Sigmoid colon (tissue), 7 donors: Measurements from ENCODE around the gene AURKAIP1. TPM values are rescaled to one million over a fixed set of nuclear protein-coding genes. Genes with fewer than 3 reads are reported as not detected.

ENCODE experiments used
- DNase-seq: peaks from one replicate; pipeline ENCODE4 v3.0.0-alpha.2; 2019
- H3K27ac ChIP-seq, 4 donors: fragments of 200-600 bp; sonication (generic); one replicate each; pipeline ENCODE4 v1.5.1; 2016 to 2019; ENCODE audit warnings: mild to moderate bottlenecking in 1 of 4
- H3K27me3 ChIP-seq, 3 donors: fragments of 200-600 bp; sonication (generic); one replicate each; pipeline ENCODE4 v1.5.1; 2019; ENCODE audit warnings: mild to moderate bottlenecking in 1 of 3
- H3K36me3 ChIP-seq, 4 donors: fragments of 200-600 bp; sonication (generic); one replicate each; pipeline ENCODE4 v1.5.1; 2016 to 2019
- H3K4me1 ChIP-seq, 4 donors: fragments of 200-600 bp; sonication (generic); one replicate each; pipeline ENCODE4 v1.5.1; 2017 to 2019
- H3K4me3 ChIP-seq, 4 donors: fragments of 200-600 bp; sonication (generic); one replicate each; pipeline ENCODE4 v1.5.1; 2017 to 2019; ENCODE audit warnings: mild to moderate bottlenecking in 2 of 4, moderate library complexity in 1 of 4
- H3K9me3 ChIP-seq, 4 donors: fragments of 200-600 bp in 3 of 4; sonication (generic) in 3 of 4; one replicate each; pipeline versions ENCODE4 v1.5.1 to v1.6.1; 2013 to 2019
- EP300 ChIP-seq, 4 donors: sonication (generic); formaldehyde crosslinking; IDR thresholded peaks; one replicate each; pipeline ENCODE4 v1.6.1; 2017; ENCODE audit warnings: antibody characterized with exemption in 4 of 4
- POLR2A ChIP-seq, 2 donors: fragments of 450-650 bp; IDR thresholded peaks; one replicate each; pipeline ENCODE4 v1.6.1; 2016; ENCODE audit warnings: antibody characterized with exemption in 2 of 2, mild to moderate bottlenecking in 2 of 2, moderate library complexity in 2 of 2
- POLR2AphosphoS5 ChIP-seq, 4 donors: sonication (generic); formaldehyde crosslinking; IDR thresholded peaks; one replicate each; pipeline ENCODE4 v1.6.1; 2017; ENCODE audit warnings: antibody characterized with exemption in 4 of 4
- WGBS, 2 donors: extraction: QIAGEN DNeasy Blood & Tissue Kit; methylation state at CpG; one replicate each; pipeline ENCODE4 v1.1.7; 2013; 5-methylcytosine and 5-hydroxymethylcytosine counted together
- intact Hi-C: fragments of 100-400 bp; cut with DNase I; formaldehyde crosslinking; loops from one replicate; pipeline ENCODE4 v1.15.1; 2023
- polyA plus RNA-seq, 3 donors: library from polyadenylated mRNA; stranded (reverse); fragments of 200-250 nt; gene quantifications; one replicate each; pipeline ENCODE4 v1.2.3, GENCODE V29; 2013
- total RNA-seq, 4 donors: library from RNA; depleted of rRNA; stranded (reverse); fragments of >200 nt; gene quantifications; one replicate each; pipeline ENCODE4 v1.1.0, GENCODE V29; 2016
- TF ChIP-seq, protein P1 (sequence below), 4 experiments: fragments of 450-650 bp in 3 of 4; fragments of 200-600 bp in 1 of 4; IDR thresholded peaks; one replicate each; pipeline ENCODE4 v1.5.1; 2016 to 2019; ENCODE audit warnings: antibody characterized with exemption in 4 of 4, mild to moderate bottlenecking in 3 of 4, moderate library complexity in 2 of 4
- donor health status: healthy with polysubstance abuse.
- donor health status: Bipolar disorder and iron deficiency.
- donor health status: healthy.

AURKAIP1 gene
- total and polyA plus RNA-seq, 7 donors = 89.3 to 288 (median 143) TPM

DNA sequence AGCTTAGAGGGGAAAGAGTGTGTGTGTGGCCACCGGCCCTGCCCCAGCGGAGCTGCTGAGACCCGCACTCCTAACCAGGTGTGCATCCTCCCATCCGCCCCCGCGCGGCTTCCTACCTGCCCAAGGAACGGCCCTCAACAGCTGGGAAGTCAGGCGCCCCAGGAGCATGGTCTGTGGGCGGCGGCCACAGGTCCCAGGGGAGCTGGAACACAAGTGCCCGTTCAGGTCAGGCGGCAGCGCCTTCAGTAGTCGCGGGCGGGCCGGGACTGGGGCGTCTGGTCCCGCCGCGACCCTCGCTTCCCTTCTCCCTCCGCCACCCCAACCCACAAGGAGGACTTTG is 448 bp downstream of the AURKAIP1 start:
- intact Hi-C loops = loop anchor here (2.0 kb wide), 1 partner anchor 66 kb away; the partner anchor contains the start of gene PUSL1
- H3K27ac ChIP-seq = peak overlapping the region; percentile 92 to 98 (median 95)
- no peaks in the 10 kb centered on the region for H3K27me3 ChIP-seq
- peak overlapping the region; percentile 69 to 100 (median 96) for H3K4me3 ChIP-seq
- TF ChIP-seq, protein P1, sequence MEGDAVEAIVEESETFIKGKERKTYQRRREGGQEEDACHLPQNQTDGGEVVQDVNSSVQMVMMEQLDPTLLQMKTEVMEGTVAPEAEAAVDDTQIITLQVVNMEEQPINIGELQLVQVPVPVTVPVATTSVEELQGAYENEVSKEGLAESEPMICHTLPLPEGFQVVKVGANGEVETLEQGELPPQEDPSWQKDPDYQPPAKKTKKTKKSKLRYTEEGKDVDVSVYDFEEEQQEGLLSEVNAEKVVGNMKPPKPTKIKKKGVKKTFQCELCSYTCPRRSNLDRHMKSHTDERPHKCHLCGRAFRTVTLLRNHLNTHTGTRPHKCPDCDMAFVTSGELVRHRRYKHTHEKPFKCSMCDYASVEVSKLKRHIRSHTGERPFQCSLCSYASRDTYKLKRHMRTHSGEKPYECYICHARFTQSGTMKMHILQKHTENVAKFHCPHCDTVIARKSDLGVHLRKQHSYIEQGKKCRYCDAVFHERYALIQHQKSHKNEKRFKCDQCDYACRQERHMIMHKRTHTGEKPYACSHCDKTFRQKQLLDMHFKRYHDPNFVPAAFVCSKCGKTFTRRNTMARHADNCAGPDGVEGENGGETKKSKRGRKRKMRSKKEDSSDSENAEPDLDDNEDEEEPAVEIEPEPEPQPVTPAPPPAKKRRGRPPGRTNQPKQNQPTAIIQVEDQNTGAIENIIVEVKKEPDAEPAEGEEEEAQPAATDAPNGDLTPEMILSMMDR (IDR thresholded peaks at IDR 0.05) = no peak
- no peak for TF ChIP-seq POLR2AphosphoS5 (IDR thresholded peaks at IDR 0.05)
- no peak for TF ChIP-seq EP300 (IDR thresholded peaks at IDR 0.05)
- no peak for TF ChIP-seq POLR2A (IDR thresholded peaks at IDR 0.05)
- peak; percentile 74 for DNase-seq
- peaks cover 2 to 41% (median 34%) of the 10 kb centered on the region in 4 donors for H3K4me1 ChIP-seq
- peaks cover 0 to 15% (median 4%) of the 10 kb centered on the region in 4 donors for H3K36me3 ChIP-seq
- WGBS, 2 donors = 0 to 1% methylated on average over 24 of the region's 24 CpGs
- no peaks in the 10 kb centered on the region for H3K9me3 ChIP-seq

DNA sequence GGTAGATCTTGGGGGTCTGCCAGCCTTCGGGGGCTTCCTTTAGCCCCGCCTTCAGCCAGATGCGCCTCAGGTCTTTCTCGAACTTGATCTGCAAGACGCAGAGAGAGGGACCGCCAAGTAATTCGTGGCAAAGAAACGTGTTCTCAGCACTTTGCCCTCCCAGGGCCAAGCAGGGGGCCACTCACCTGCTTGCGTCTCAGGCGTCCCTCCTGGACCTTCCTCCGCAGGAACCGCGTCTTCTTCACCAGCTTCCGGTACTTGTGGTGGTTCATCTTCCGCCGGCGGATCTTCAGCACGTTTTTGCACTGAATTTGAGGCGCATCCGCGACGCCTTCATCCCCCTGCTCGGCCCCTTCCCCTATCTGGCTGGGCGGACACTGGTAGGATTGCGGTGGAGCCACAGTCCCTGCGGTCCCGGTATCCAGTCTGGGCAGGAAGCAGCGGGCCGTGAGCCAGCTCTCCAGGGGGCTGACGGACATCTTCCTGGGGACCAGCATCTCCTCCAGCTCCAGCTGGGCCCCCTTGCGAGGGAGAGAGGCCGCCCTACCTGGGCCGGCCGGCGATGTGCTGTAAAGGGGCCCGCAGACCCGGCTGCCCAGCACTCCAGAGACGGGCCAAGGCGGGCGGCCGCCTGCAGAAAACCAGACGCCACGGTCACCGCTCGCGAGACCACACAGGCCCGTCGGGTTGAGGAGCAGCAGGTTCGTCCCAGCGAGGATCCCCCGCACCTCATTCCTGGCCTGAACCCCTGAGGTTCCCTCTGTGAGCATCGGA is 1.0 kb downstream of the AURKAIP1 start:
- Histone ChIP-seq H3K9me3 (no peaks in the 10 kb centered on the region), H3K27ac (peak overlapping the region; percentile 92 to 98 (median 95)), H3K4me1 (peaks cover 2 to 41% (median 34%) of the 10 kb centered on the region in 4 donors), H3K27me3 (no peaks in the 10 kb centered on the region), H3K4me3 (peak overlapping the region; percentile 69 to 100 (median 96)), H3K36me3 (peaks cover 0 to 15% (median 4%) of the 10 kb centered on the region in 4 donors)
- TF ChIP-seq EP300 (IDR thresholded peaks at IDR 0.05) = no peak
- TF ChIP-seq POLR2A (IDR thresholded peaks at IDR 0.05) = no peak
- TF ChIP-seq, protein P1 (IDR thresholded peaks at IDR 0.05) = no peak
- no peak for TF ChIP-seq POLR2AphosphoS5 (IDR thresholded peaks at IDR 0.05)
- no peak for DNase-seq
- intact Hi-C loops = loop anchor here (2.0 kb wide), 2 partner anchors 25 to 65 kb away; partner anchors contain the start of genes DVL1 and PUSL1
- 49 to 54% methylated on average over 52 of the region's 52 CpGs for WGBS, 2 donors

DNA sequence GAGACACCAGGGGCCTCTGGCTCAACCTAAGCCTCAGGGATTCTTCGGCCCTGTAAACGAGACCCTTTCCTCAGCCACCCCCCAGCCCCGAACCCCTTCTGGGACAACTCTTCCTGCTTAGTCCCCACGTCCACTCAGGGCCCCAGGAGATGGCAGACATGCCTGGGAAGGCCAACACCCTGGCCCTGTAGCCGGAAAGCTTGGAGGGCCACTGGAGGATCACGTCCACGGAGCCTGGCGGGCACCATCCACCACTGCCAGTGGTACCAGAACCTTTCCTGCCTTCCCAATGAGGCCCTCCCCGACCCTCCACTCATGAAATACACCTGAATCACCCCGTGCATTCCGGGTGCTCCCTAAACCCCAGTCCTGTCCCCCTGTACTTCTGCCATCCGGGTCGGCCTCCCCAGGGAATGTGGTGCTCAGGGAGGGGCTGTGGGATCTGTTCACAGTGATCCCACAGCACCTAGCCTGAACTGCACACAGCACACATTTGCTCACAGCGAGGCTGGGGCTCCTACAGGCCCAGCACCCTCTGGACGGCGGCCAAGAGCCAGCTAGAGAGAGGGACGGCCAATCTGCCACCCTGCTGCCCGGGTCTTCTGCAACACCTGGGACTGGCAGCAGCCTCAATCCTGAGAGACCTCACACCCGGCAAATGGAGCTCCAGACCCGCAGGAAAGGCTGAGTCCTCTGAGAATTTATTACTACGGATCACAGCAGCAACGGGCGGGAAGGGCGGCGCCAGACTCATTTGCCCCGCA is 1.8 kb downstream of the AURKAIP1 start:
- peak overlapping the region in 2 of 4 donors; percentile 19 to 98 for H3K27ac ChIP-seq
- H3K9me3 ChIP-seq = no peaks in the 10 kb centered on the region
- DNase-seq = no peak
- no peak overlapping the region for H3K4me3 ChIP-seq
- TF ChIP-seq, protein P1 (IDR thresholded peaks at IDR 0.05) = no peak
- no peak for TF ChIP-seq POLR2AphosphoS5 (IDR thresholded peaks at IDR 0.05)
- peaks cover 2 to 41% (median 34%) of the 10 kb centered on the region in 4 donors for H3K4me1 ChIP-seq
- intact Hi-C loops = loop anchor here (2.0 kb wide), 1 partner anchor 24 kb away; the partner anchor contains the start of gene DVL1
- 82 to 90% methylated on average over 26 of the region's 26 CpGs for WGBS, 2 donors
- peaks cover 0 to 15% (median 4%) of the 10 kb centered on the region in 4 donors for H3K36me3 ChIP-seq
- no peaks in the 10 kb centered on the region for H3K27me3 ChIP-seq

DNA sequence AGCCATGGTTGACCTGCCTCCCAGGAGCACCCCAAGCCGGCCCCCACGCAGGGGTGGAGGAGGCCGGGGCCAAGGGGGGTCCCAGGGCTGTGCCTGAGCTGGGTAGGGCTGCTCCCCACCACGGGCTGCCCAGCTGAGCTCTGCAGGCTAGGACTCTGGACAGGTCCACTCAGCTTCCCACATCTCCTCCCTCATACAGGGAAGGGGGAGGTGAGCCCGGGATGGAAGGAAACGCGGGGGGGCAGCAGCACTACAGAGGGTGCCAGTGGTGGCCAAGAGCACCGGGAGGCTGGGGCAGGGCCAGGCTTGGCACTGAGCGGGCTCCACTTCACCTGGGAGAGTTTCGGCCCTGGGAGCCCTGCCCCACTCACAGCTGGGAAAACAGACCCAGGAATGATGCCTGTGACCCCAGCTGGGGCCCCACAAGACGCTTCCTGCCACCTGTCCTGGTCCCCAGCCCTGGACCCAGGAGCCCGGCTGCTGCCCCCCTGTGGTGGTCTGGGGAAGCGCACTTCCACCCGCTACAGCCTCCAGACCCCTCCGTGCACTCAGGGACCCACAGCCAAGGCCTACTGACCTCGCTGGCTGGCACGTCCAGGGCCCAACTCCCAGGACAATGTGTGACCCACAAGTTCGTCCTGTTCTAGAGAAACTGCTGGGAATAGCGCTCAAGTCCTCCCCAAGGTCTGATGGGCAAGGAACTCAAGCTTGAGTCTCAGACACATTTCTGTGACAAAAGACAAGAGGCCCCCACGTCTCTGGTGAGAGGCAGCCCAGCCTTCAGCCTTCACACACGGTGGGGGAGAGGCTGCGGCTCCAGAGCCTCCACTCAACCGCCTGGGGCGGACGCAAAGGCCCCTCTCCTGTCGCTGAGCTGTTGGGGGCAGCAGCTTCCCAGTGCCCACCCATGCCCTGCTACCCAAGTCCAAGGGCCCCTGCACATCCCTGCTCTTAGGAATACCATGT is 3.0 kb downstream of the AURKAIP1 start:
- TF ChIP-seq, protein P1 (IDR thresholded peaks at IDR 0.05) = peak; percentile 76 to 96 (median 86)
- TF ChIP-seq POLR2AphosphoS5 (IDR thresholded peaks at IDR 0.05) (peak in 1 of 4 donors; percentile 13), POLR2A (IDR thresholded peaks at IDR 0.05) (no peak), EP300 (IDR thresholded peaks at IDR 0.05) (no peak)
- Histone ChIP-seq H3K9me3 (no peaks in the 10 kb centered on the region), H3K36me3 (peaks cover 0 to 15% (median 4%) of the 10 kb centered on the region in 4 donors), H3K4me1 (peaks cover 2 to 41% (median 34%) of the 10 kb centered on the region in 4 donors), H3K27ac (peak overlapping the region; percentile 17 to 58 (median 31)), H3K4me3 (no peak overlapping the region), H3K27me3 (no peaks in the 10 kb centered on the region)
- intact Hi-C loops = loop anchor here (2.0 kb wide), 1 partner anchor 23 kb away; the partner anchor contains the start of gene DVL1
- DNase-seq = peak; percentile 86
- WGBS, 2 donors = 30 to 33% methylated on average over 26 of the region's 26 CpGs
